Neuron (in vitro differentiated cells): ENCODE results near the gene KCNAB2.

Experiments
- H2AFZ ChIP-seq: one replicate; pipeline ENCODE4 v1.6.1; 2013; ENCODE audit warnings: low read depth, mild to moderate bottlenecking, inconsistent platforms, low read length, moderate library complexity
- H3K27me3 ChIP-seq: one replicate; pipeline ENCODE4 v1.6.1; 2013; ENCODE audit warnings: low read length; ENCODE audit not compliant: insufficient read depth
- H3K36me3 ChIP-seq: one replicate; pipeline ENCODE4 v1.6.1; 2013; ENCODE audit warnings: low read length; ENCODE audit not compliant: insufficient read depth
- H3K4me1 ChIP-seq: one replicate; pipeline ENCODE4 v1.6.1; 2013; ENCODE audit warnings: low read length; ENCODE audit not compliant: insufficient read depth
- H3K4me3 ChIP-seq: 2 replicates; pipeline ENCODE4 v1.5.1; 2013; ENCODE audit warnings: mild to moderate bottlenecking, low read length, moderate library complexity
- H3K9me3 ChIP-seq: one replicate; pipeline ENCODE4 v1.6.1; 2013; ENCODE audit warnings: low read length

KCNAB2 gene

DNA sequence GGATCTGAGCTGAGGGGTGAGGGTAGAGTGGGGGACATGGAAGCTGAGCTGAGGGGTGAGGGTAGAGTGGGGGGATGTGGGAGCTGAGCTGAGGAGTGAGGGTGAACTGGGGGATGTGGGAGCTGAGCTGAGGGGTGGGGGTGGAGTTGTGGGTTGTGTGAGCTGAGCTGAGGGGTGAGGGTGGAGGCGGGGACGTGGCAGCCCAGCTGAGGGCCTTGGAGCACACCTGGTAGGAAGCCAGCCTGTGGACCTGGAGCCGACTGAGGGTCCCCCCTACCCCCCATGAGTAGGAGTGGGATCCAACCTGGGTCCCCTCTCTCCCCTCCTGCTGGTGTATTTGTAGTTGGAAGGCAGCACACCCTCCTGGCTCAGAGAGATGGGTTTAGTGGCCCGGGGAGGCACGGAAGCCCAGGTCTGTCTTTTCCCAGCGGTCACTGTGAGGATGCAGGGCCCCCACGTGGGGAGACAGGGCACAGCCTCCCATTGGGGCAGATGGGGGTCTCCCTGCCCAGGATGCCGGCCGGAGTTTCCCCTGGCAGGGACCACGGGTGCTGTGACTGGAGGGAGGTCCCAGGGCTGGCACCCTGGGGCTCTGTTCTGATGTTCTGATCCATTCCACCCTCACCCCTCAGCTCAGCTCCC lies 40.3 kb upstream of the KCNAB2 start:
- no peaks in the 10 kb centered on the region for H3K27me3 ChIP-seq
- H3K36me3 ChIP-seq = no peaks in the 10 kb centered on the region
- H2AFZ ChIP-seq = no peak overlapping the region
- peaks cover 43% of the 10 kb centered on the region for H3K4me1 ChIP-seq
- H3K4me3 ChIP-seq = no peak overlapping the region
- H3K9me3 ChIP-seq = no peaks in the 10 kb centered on the region

DNA sequence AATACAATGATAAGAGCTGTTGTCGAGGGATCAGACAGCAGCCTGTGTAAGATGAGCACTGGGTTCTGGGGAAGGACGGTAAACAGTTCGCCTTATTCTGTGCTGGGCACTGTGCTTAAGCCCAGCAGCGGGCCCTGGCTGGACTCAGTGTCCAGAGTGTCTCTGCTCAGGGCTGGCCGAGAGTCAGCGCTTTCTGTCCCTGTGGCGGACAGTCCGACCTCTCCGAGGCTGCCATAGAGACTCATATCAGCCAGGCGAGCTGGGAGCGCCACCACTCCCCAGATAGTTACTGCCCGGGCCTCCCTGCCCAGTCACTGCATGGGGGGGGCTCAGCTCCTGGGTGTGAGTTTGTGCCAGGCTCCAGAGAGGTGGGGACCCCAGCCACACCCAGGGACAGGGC lies 38.8 kb upstream of the KCNAB2 start:
- Histone ChIP-seq H3K27me3 (no peaks in the 10 kb centered on the region), H2AFZ (no peak overlapping the region), H3K4me1 (peaks cover 38% of the 10 kb centered on the region), H3K36me3 (no peaks in the 10 kb centered on the region), H3K4me3 (no peak overlapping the region), H3K9me3 (no peaks in the 10 kb centered on the region)

DNA sequence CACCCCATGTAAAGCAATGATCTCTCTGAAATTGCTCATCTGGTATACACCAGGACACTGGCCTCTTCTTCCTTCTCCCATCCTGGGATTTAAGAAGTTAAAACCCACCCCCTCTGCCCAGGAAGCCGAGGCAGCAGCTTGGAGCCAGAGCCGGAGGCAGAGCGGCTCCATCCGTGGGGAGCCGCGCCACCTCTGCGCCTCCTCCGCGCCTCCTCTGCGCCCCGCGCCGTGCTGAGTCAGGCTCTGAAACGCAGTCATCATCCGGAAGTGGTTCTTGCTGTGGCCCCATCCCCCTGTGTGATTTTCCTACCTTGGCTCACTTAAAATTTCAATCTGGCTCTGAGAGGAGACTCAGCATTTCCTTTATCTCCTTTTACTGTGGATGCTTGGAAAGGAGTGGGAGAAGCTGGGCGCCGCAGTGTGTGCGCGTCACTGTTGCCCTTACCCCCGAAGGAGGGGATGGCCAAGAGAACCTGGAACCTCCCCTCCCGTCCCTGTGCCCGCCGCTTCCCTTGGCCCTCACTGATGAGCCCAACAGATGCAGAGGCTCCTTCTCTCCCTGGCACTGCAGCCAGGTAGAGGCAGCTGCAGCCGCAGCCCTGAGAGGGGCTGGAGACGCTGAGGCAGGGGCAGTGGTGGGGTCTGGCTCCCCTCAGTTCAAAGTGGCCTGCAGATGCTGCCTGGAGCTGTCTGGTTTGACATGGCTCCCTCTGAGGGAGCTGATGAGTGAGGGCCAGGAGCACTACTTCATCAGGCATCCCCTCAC lies 38.2 kb upstream of the KCNAB2 start:
- Histone ChIP-seq H3K9me3 (no peaks in the 10 kb centered on the region), H3K36me3 (no peaks in the 10 kb centered on the region), H3K4me1 (peaks cover 32% of the 10 kb centered on the region), H3K27me3 (no peaks in the 10 kb centered on the region), H2AFZ (no peak overlapping the region), H3K4me3 (no peak overlapping the region)

DNA sequence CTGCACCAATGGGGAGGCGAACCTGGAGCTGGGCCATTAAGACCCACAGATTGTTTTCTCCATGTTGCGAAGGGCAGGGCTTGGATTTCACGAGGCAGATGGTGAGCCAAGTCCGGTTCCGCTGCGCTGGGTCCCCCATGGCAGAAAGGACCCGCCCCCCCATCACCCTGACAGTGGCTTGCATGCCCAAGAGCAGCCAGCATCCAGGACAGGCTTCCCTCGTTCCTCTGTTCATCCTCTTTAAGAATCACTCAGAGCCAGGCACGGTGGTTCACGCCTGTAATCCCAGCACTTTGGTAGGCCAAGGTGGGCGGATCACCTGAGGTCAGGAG lies 37.6 kb upstream of the KCNAB2 start:
- Histone ChIP-seq H2AFZ (no peak overlapping the region), H3K36me3 (no peaks in the 10 kb centered on the region), H3K9me3 (no peaks in the 10 kb centered on the region), H3K27me3 (no peaks in the 10 kb centered on the region), H3K4me3 (no peak overlapping the region), H3K4me1 (peaks cover 27% of the 10 kb centered on the region)

DNA sequence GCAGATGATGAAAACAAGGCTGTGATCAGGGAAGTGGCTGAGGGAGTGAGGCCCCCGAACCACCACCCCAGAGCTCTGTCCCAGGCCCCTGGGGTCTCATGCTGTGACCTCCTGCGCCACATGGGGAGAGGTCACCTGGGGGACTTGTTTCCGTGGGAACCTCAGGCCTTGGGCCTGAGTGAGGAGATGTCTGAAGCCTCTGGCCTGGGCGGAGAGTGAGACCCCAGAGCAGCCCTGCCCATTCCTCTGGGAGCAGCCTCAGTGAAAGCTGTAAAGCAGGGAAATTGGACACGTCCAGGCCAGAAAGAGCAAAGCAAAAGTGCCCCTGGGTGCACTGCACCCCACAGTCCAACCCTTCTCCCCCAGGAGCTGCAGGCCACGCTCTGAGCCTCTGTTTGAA lies 37.0 kb upstream of the KCNAB2 start:
- peaks cover 20% of the 10 kb centered on the region for H3K4me1 ChIP-seq

DNA sequence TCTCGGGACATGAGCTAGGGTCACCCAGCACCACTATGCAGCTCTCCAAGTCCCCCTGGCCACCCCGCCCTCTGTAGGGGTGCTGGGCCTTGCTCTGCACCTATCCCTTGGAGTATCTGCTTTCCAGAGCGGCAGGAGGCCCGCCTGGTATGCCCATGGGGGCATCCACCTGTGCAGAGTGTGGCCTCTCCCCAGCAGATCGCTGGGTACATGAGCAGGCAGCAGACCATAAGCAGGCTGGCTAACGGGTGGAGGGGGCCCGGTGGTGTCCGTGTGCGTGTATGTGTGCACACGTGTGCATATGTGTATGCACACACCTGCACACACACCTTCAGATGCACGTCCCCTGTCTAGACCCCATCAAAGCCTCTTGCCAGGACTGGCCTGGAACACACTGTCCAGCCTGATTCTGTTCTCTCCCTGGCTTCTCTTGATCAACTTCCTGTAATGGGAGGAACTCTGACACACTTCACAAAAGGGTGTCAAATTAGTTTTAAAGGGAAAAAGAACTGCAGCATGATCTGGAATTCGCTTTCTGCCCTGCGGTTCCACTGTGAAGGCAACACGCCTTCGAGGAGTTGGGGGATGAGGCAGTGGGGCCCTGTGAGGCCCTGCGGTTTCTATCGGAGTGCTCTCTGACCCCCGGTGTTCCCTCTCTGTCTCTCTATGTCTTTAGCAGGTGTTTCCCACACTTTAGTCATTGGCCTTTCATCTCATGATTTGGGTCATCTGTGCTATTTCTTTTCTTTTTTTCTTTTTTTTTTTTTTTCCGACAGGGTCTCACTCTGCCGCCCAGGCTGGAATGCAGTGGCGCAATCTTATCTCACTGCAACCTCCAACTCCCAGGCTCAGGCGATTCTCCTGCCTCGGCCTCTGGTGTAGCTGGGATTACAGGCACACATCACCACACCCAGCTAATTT lies 36.3 kb upstream of the KCNAB2 start:
- H3K4me3 ChIP-seq = no peak overlapping the region
- H2AFZ ChIP-seq = no peak overlapping the region
- no peaks in the 10 kb centered on the region for H3K27me3 ChIP-seq
- H3K36me3 ChIP-seq = no peaks in the 10 kb centered on the region
- no peaks in the 10 kb centered on the region for H3K9me3 ChIP-seq
- H3K4me1 ChIP-seq = peaks cover 13% of the 10 kb centered on the region

More for the DNA sequence above, 37.0 kb upstream of the KCNAB2 start:
- Histone ChIP-seq H3K4me3 (no peak overlapping the region), H3K27me3 (no peaks in the 10 kb centered on the region), H2AFZ (no peak overlapping the region), H3K9me3 (no peaks in the 10 kb centered on the region), H3K36me3 (no peaks in the 10 kb centered on the region)

DNA sequence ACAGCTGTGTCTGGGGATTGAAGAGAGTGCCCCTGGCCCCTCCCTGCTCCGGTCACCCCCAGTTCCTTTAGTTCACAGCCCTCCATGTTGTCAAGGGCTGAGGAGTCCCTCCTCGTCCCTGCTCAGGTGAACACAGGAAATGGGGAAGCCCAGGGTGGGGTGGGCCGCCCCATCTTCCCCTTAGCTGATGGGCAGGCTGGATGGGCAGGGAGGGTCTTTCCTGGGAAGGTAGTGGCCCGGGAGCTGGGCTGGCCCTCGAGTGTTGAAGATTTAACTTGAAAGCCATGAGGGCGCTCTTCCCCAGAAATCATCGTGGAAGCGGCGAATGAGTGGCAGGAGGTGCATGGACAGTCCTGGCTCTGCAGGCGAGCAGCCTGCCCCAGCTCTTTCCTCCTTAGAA lies 35.1 kb upstream of the KCNAB2 start:
- no peak overlapping the region for H2AFZ ChIP-seq

DNA sequence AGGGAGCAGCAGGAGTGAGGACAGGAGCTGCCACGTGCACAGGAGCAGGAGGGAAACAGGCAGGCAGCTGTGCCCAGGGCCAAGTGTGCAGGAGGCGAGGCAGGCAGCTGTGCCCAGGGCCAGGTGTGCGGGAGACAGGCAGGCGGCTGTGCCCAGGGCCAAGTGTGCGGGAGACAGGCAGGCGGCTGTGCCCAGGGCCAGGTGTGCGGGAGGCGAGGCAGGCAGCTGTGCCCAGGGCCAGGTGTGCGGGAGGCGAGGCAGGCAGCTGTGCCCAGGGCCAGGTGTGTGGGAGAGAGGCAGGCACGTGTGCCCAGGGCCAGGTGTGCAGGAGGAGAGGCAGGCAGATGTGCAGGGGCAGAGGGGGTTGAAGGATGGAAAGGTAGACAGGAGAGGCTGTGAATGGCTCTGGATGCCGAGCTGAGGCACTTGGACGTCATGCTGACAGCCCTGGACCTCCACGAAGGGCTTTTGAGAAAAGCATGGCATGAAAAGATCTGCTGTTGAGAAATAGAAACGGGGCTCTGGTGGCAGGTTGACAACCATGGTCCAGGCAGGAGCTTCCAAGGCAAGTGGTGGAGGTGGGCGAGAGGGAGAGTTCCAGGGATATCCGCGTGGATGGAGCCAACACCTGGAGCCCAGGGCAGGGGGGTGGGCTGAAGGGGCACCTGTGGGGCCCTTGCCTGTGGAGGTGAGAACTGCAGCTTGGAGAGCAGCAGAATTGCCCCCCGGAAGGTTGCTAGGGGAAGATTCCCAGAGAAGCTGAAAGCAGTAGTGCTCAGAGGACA lies 34.3 kb upstream of the KCNAB2 start:
- H3K4me3 ChIP-seq = no peak overlapping the region
- H3K4me1 ChIP-seq = peaks cover 12% of the 10 kb centered on the region
- H2AFZ ChIP-seq = no peak overlapping the region
- H3K27me3 ChIP-seq = no peaks in the 10 kb centered on the region
- no peaks in the 10 kb centered on the region for H3K9me3 ChIP-seq
- no peaks in the 10 kb centered on the region for H3K36me3 ChIP-seq

More for the DNA sequence above, 35.1 kb upstream of the KCNAB2 start:
- no peaks in the 10 kb centered on the region for H3K36me3 ChIP-seq
- no peaks in the 10 kb centered on the region for H3K27me3 ChIP-seq
- H3K4me1 ChIP-seq = peaks cover 12% of the 10 kb centered on the region
- no peaks in the 10 kb centered on the region for H3K9me3 ChIP-seq
- H3K4me3 ChIP-seq = no peak overlapping the region

DNA sequence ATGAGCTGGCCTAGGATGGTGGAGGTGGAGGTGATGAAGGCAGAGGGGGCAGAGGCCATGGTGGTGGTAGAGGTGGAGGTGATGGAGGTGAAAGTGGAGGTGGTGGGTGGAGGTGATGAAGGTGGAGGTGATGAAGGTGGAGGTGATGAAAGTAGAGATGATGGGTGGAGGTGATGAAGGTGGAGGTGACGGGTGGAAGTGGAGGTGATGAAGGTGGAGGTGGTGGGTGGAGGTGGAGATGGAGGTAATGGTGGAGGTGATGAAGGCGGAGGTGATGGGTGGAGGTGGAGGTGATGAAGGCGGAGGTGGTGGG lies 33.8 kb upstream of the KCNAB2 start:
- H3K36me3 ChIP-seq = no peaks in the 10 kb centered on the region
- no peak overlapping the region for H3K4me3 ChIP-seq
- H3K4me1 ChIP-seq = peaks cover 12% of the 10 kb centered on the region
- no peak overlapping the region for H2AFZ ChIP-seq
- no peaks in the 10 kb centered on the region for H3K27me3 ChIP-seq
- no peaks in the 10 kb centered on the region for H3K9me3 ChIP-seq

DNA sequence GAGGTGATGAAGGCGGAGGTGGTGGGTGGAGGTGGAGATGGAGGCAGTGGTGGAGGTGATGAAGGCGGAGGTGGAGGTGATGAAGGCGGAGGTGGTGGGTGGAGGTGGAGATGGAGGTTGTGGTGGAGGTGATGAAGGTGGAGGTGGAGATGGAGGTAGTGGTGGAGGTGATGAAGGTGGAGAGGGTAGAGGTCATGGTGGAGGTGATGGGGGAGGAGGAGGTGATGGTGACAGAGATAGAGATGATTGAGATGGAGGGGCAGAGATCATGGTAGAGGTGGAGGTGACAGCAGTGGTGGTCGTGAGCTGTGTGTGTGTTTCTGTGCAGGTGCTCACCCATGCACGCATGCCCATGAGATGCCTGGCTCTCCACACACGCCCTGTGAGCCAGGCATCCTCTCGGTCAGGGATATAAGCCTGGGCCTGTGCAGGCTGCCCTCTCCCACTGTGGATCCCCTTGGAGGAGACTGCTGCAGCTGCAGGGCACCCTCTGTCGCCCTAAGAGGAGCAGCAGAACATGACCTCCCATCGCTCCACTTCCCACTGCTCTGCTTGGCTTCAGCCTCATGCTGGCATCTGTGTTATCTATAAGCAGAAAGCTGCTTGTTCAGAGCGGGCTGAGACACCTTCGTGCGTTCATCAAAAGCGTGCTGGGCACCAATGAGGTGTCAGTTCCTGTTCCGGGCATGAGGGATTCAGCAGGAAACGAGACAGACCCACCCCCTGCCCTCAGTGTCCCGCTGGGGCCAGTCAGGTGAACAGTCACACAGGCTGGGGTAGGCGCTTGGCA lies 33.0 kb upstream of the KCNAB2 start:
- Histone ChIP-seq H3K4me1 (peaks cover 12% of the 10 kb centered on the region), H3K27me3 (no peaks in the 10 kb centered on the region), H3K4me3 (no peak overlapping the region), H3K9me3 (no peaks in the 10 kb centered on the region), H2AFZ (no peak overlapping the region), H3K36me3 (no peaks in the 10 kb centered on the region)

DNA sequence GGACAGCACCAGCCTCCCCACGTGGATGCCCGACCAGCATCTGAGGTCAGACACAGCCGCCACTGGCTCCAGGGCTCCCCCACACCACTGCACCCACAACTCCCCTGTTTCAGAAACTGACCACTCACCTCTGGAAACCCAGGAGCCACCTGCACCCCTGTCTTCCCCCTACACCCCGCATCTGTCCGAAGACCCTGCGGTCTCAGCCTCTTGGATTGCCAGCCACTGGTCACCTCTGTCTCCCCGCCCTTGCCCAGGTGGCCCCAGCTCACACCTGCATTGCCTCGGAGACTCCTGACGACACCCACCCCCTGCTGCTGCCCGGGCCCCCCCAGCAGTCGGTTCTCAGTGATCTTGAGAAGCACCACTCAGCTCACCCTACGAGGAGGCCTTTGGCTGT lies 32.2 kb upstream of the KCNAB2 start:
- no peak overlapping the region for H3K4me3 ChIP-seq
- no peak overlapping the region for H2AFZ ChIP-seq
- no peaks in the 10 kb centered on the region for H3K36me3 ChIP-seq
- H3K27me3 ChIP-seq = no peaks in the 10 kb centered on the region
- no peaks in the 10 kb centered on the region for H3K9me3 ChIP-seq
- H3K4me1 ChIP-seq = peaks cover 11% of the 10 kb centered on the region
